NCI-H128 (cell line): ENCODE data around the gene USP17L24.
"Not testable (repeated sequence)": the region's sequence is repeated elsewhere in the genome, so short reads cannot be mapped to it uniquely, and the experiment has no call there.

ENCODE experiments used
- DNase-seq: peaks from one replicate; lab custom pipeline; 2025; ENCODE audit not compliant: unreplicated experiment; lab: John Stamatoyannopoulos, UW

Gene USP17L24, protein sequence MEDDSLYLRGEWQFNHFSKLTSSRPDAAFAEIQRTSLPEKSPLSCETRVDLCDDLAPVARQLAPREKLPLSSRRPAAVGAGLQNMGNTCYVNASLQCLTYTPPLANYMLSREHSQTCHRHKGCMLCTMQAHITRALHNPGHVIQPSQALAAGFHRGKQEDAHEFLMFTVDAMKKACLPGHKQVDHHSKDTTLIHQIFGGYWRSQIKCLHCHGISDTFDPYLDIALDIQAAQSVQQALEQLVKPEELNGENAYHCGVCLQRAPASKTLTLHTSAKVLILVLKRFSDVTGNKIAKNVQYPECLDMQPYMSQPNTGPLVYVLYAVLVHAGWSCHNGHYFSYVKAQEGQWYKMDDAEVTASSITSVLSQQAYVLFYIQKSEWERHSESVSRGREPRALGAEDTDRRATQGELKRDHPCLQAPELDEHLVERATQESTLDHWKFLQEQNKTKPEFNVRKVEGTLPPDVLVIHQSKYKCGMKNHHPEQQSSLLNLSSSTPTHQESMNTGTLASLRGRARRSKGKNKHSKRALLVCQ

DNA sequence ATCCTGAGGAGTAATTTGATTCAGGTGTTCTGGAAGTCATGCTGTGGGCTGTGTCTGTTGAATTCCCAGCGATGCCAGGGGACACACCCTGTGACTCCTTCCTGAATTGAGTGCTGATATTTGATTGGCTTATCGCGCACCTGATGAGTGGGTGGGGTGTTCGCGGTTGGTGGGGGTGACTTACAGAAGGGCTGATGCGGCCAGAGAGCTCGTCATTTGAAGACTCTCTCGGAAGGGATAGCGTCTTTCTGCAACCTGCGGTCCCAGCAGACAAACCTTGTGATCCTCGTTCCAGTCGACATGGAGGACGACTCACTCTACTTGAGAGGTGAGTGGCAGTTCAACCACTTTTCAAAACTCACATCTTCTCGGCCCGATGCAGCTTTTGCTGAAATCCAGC is at the start of gene USP17L24:
USP17L24 (plus strand) TSS at position 301 of the 400 bp plus-strand sequence; CDS start at position 301, 0 bp downstream.
- not testable (repeated sequence) for DNase-seq

DNA sequence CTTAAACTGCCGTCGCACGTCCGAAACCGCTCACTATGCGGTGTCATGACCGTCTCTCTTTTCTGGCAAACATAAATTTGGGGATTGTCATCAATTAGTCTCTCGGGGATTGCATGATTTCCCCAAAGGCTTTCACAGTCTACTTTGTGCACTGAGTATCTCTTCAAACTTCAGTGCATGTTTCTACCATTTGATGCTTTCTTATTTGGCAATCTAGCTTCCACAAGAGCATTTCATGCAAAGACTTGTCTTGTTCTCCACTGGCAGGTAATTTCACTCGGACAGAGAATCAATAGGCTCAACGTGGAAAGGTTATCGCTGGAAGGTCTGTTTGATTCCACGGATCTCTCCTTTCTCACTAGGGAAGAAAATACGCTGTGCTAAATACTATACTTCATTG is 774 bp upstream of the USP17L24 start:
- DNase-seq, result not testable (repeated sequence)

- not testable (repeated sequence) for DNase-seq
Measured at GRCh38 chr4:9329611-9330010, 4.6 kb downstream of the USP17L24 start, which contains the start of gene USP17L25. TSS of gene USP17L25 (plus strand) at chr4:9329911. CDS start at chr4:9329911, 0 bp downstream.

- DNase-seq, result not testable (repeated sequence)
Measured at GRCh38 chr4:9334358-9334757, 9.4 kb downstream of the USP17L24 start, which contains the start of gene USP17L26. TSS of gene USP17L26 (plus strand) at chr4:9334658. CDS start at chr4:9334658, 0 bp downstream.

DNA sequence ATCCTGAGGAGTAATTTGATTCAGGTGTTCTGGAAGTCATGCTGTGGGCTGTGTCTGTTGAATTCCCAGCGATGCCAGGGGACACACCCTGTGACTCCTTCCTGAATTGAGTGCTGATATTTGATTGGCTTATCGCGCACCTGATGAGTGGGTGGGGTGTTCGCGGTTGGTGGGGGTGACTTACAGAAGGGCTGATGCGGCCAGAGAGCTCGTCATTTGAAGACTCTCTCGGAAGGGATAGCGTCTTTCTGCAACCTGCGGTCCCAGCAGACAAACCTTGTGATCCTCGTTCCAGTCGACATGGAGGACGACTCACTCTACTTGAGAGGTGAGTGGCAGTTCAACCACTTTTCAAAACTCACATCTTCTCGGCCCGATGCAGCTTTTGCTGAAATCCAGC is 14.1 kb downstream of the USP17L24 start, which contains the start of gene USP17L5:
USP17L5 (plus strand) TSS at position 301 of the 400 bp plus-strand sequence; CDS start at position 301, 0 bp downstream.
- not testable (repeated sequence) for DNase-seq

DNA sequence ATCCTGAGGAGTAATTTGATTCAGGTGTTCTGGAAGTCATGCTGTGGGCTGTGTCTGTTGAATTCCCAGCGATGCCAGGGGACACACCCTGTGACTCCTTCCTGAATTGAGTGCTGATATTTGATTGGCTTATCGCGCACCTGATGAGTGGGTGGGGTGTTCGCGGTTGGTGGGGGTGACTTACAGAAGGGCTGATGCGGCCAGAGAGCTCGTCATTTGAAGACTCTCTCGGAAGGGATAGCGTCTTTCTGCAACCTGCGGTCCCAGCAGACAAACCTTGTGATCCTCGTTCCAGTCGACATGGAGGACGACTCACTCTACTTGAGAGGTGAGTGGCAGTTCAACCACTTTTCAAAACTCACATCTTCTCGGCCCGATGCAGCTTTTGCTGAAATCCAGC is 18.9 kb downstream of the USP17L24 start, which contains the start of gene USP17L27:
USP17L27 (plus strand) TSS at position 301 of the 400 bp plus-strand sequence; CDS start at position 301, 0 bp downstream.
- DNase-seq, result not testable (repeated sequence)

DNA sequence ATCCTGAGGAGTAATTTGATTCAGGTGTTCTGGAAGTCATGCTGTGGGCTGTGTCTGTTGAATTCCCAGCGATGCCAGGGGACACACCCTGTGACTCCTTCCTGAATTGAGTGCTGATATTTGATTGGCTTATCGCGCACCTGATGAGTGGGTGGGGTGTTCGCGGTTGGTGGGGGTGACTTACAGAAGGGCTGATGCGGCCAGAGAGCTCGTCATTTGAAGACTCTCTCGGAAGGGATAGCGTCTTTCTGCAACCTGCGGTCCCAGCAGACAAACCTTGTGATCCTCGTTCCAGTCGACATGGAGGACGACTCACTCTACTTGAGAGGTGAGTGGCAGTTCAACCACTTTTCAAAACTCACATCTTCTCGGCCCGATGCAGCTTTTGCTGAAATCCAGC is 23.6 kb downstream of the USP17L24 start, which contains the start of gene USP17L28:
USP17L28 (plus strand) TSS at position 301 of the 400 bp plus-strand sequence; CDS start at position 301, 0 bp downstream.
- not testable (repeated sequence) for DNase-seq

GRCh38 chr4:9350866-9351265 is 25.9 kb downstream of the USP17L24 start:
- DNase-seq, result not testable (repeated sequence)

DNA sequence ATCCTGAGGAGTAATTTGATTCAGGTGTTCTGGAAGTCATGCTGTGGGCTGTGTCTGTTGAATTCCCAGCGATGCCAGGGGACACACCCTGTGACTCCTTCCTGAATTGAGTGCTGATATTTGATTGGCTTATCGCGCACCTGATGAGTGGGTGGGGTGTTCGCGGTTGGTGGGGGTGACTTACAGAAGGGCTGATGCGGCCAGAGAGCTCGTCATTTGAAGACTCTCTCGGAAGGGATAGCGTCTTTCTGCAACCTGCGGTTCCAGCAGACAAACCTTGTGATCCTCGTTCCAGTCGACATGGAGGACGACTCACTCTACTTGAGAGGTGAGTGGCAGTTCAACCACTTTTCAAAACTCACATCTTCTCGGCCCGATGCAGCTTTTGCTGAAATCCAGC is 28.4 kb downstream of the USP17L24 start, which contains the start of gene USP17L29:
USP17L29 (plus strand) TSS at position 301 of the 400 bp plus-strand sequence; CDS start at position 301, 0 bp downstream.
- not testable (repeated sequence) for DNase-seq

DNA sequence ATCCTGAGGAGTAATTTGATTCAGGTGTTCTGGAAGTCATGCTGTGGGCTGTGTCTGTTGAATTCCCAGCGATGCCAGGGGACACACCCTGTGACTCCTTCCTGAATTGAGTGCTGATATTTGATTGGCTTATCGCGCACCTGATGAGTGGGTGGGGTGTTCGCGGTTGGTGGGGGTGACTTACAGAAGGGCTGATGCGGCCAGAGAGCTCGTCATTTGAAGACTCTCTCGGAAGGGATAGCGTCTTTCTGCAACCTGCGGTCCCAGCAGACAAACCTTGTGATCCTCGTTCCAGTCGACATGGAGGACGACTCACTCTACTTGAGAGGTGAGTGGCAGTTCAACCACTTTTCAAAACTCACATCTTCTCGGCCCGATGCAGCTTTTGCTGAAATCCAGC is 37.9 kb downstream of the USP17L24 start, which contains the start of gene USP17L30:
USP17L30 (plus strand) TSS at position 301 of the 400 bp plus-strand sequence; CDS start at position 301, 0 bp downstream.
- not testable (repeated sequence) for DNase-seq
